ENCODE measurements around the gene NT5C1A.

Gene NT5C1A

GRCh38 chr1:39657923-39658485, 13.9 kb downstream of the NT5C1A start:
- peak; percentile 57 for DNase-seq

- DNase-seq = no peak
Observed at GRCh38 chr1:39657402-39657801, 14.5 kb downstream of the NT5C1A start.

DNA sequence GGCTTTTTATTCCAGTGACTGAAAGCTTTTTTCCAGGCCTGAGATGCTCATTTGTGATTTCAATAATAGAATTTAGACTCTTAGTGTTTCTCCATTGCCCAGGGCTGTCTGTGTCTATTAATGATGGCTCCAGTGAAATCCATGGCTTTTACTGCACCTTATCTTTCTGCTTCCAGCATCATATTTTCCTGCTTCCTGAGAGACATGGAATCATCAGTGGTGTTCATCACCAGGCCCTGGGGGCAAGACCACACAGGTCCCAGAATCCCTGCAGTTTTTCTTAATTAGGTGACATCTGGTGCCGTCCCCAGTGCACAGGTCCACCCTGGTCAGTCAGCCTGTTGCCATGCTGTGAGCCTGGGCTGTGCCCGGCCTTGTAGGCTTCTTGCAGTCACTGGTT, 15.5 kb downstream of the NT5C1A start:
- DNase-seq = no peak

DNA sequence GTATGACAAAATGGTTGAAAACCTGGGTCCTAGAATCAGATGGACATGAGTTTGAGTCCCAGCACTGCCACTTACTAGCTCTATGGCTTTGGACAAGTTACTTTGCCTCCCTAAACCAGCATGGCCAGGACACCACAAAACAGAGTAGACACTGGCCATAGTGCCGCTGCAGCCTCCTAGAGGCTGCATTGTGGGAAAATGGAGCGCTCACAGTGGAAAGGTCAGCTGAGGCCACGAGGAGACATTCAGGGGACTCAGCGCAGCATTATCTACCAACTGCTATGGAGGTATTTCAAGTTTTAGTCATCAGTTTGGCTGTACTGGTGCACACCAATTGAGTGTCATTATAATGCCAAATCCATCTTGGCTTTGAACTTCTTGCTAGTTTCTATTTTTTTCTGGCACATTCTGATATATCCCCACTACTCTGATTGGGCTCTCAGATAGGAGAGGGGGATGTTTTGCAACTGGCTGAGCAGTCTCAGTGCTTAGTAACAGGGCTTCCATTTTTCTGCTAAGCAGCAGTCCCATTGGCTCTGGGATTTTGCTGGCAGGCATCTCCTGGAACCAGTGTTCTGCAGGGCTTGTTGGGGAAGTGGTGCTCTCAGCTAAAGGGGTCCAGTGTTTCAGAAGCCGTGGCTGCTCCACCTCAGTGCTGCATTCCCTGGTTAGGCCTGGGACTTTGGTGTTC, 16.2 kb downstream of the NT5C1A start:
- no peak for DNase-seq

DNA sequence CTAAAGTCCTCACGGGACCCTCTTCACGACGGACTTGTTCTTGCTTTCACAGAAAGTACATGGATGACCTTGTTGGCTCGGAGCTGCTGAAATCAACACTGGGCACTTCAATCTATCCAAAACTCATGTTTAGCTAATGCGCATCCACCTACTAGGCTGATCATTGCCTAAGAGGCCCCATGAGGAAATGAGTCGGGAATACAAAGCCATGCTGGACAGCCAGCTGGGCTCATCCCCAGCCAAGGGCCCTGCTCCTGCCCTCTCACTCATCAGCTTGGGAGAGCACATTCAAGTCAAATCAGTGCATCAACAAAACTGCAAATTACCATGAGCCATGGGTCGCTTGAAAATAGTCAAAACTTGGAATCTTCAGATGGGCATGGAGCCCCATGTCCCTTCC, 17.6 kb downstream of the NT5C1A start:
- no peak for DNase-seq

DNA sequence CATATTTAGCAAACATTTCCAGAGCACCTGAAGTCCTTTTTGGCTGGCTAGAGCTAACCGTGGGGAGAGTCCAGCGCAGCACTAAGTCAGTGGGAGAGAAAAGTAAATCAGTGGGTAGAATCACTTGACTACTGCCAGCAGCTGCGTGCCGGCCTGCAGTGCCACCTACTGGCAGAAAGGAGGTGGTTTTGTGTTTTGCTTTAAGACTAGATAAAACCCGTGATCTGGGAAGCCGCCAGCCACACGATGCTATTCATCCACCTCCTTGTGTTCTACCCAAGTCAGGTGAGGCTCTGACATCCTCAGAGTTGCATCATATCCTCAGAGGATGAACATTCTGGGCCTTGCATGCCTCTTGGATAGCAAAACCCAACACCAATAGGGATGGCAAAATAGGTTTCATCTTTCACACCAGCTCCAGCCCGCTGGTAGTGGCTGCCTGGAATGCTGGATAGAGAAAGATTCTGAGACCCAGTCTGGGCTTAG, 18.3 kb downstream of the NT5C1A start:
- peak; percentile 67 for DNase-seq

- DNase-seq = no peak
Observed at GRCh38 chr1:39652554-39652953, 19.4 kb downstream of the NT5C1A start.

- DNase-seq = no peak
Observed at GRCh38 chr1:39652105-39652504, 19.8 kb downstream of the NT5C1A start.

DNA sequence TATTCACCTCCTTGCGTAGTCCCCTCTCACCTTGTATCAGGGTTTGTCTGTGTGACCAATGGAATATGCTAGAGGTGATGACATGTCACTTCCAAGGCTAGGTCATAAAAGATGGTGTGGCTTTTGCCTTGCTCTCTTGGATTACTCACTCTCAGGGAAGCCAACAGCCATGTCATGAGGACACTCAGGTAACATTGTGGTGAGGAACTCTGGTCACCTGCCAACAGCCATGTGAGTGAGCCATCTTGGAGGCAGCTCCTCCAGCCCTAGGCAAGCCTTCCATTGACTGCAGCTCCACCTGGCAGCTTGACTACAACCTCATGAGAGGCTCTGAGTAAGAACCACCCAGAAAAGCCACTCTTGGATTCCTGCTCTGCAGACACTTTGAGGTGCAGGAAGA, 21.5 kb downstream of the NT5C1A start:
- no peak for DNase-seq

GRCh38 chr1:39649636-39650185, 22.2 kb downstream of the NT5C1A start:
- DNase-seq = no peak

DNA sequence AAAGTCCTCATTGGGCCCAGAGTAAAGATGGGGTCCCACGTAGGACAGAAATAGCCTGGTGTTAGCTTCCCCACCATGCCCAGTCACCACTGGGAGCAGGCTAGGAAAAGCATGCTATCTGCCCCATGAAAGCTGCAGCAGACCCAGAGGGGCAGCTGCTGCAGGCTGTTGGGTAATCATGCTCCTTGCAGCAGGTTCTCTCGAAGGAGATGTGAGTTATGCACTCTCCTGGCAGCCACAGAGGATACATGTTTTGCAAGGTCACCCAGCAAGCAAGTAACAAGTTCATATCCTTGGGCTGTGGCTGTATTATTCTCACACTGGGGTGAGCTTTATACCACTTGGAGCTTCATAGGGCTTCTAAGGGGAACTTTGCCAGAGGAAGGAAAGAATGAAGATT, 23.4 kb downstream of the NT5C1A start:
- no peak for DNase-seq

DNA sequence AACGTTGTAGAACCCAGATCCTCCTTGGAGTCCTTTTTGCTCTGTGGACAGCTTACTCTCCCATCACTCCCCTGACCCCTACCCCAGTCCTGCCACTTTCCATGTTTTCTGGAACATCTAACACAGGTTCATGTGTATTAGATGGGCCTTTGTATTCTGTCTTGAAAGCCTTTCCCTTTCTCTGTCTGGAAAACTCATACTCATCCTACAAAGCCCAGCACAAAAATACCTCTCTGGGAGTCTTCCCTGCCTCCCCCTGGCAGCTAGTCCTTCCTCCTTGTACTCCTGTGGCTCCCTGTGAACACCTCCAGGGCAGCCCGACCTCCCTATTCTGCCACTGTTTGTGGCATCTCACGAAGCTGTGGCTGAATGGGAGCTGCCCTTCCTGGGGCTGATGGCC, 24.7 kb downstream of the NT5C1A start:
- no peak for DNase-seq

DNA sequence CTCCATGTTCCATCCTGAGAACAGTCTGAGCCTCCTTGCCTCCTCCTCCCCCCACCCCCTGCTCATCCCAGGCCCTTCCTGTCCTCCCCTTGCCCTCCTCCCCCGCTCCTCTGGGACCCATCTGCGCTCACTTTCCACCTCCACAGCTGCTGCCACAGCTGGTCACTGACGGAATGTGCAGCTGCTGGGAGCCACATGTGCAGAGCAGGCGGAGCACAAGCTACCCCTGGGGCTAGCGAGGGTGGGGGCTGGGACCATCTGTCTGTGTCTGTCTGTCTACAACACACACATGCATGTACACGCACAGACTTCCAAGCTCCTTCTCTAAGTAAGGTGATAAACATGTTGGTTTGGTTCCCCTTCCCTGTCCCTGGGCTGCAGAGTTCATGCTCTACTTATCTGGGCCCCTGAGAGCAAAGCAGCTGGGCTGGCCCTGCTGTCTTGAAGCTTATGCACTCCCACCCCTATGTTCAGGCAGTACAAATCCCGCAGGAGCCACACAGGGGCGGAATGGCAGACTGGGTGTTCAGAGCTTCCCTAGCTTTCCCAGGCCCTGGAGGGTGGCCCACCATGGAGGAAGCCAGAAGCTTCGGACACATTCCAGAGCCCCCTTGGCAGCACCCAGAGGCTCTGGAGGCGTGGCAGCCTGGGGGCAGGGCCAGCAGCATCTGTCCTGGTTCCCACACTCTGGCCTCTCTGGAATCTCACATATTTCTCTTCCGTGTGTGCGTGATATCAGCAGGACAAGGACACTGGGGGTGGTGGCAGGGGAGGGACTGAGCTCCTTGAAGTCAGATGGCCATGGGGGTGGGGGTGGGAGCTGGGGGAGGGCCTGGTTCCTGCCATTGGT, 25.4 kb downstream of the NT5C1A start:
- DNase-seq = no peak

DNA sequence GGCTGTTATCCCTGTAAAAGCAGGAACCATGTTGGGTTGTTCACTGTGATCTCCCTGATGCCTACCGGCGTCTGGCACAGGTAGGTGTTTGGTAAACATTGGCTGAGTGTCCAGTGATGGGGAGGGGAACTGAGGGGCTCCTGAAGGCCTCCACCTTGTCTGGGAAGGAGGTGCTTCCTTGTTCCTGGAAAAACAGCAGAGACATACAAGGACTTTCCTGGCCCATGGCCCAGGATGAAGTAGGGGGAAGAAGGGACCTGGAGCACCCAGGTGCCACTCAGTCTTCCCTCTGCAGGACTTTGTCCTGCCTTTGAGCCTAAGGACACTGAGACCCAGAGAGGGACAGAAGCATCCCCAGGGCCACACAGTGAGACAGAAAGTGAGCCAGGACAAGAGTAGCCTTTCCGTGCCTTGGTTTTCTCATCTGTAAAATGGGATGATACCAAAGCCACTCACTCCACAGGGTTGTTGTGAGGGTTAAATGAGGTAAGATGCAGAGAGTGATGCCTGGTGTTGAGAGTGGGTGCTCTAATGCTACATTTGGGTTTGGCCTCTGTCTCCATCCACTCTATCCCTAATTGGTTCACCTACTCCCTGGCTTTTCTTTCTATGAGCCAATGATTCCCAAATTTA, 26.4 kb downstream of the NT5C1A start:
- no peak for DNase-seq

DNA sequence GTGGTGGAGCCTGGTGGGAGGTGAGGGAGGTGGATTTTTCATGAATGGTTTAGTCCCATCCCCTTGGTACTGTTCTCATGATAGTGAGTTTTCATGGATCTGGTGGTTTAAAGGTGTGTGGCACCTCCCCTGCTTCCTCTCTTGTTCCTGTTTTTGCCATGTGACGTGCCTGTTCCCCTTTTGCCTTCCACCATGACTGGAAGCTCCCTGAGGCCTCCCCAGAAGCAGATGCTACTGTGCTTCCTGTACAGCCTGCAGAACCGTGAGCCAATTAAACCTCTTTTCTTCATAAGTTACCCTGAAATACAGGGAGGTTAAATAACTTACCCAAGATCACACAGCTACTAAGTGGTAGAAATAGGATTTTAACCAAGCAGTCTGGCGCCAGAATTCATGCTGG, 28.2 kb downstream of the NT5C1A start:
- no peak for DNase-seq

- DNase-seq = no peak
Observed at GRCh38 chr1:39642796-39643195, 29.1 kb downstream of the NT5C1A start.

- DNase-seq = no peak
Observed at GRCh38 chr1:39640861-39641260, 31.0 kb downstream of the NT5C1A start.

- peak; percentile 48 for DNase-seq
Observed at GRCh38 chr1:39639305-39640130, 32.4 kb downstream of the NT5C1A start, which contains the start of gene HEYL. TSS of gene HEYL (minus strand) at chr1:39639643. CDS start at chr1:39639625, 18 bp downstream.

DNA sequence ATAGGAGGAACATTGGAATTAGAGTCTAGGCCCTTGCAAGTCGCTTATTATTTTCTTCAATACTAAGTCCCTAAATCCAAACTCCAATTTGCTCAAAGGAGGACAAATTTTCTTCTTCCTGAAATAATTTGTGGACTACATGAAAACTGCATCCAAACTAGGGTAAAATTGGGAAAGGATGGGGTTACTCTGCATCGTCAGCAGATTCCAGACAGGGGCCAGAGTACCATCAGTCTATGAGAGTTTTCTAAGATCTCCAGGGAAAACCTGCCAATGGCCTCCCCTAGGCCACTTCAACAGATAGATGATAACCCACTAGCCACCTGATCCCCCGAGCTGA, 33.0 kb downstream of the NT5C1A start:
- DNase-seq = no peak

DNA sequence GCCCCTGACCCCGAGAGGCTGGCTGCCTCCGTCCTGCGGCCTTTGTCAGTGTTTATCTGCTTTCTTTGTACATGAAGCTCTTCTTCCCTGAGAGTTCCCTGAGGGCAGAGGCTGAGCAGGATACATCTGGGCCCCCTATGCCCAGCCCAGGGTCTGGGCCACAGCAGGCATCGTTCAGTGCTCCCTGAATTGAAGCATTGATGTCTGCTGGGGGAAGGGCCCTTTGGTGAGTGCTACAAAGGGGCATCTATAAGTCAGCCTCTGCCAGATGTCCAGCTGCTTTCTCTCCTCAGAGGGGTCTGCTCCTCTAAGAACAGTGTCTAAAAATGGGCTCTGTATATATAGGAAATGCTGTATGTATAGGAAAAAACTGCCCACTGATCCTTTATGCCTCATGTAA, 34.5 kb downstream of the NT5C1A start:
- no peak for DNase-seq

DNA sequence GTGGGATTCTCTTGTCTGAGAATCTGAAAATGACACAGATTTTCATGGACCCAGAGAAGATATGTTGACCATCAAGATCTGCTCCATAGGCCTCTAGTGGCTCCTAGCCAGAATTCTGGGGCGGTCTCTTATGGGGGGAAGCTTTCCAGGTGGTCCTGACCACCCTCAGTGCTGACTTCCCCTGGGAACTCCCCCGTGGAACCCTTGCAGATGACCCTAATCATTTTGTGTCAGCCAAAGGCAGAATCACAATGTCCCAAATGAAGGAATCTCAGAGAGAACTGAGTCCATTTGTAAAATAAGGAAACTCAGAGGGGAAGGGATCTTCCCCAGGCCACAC, 36.1 kb downstream of the NT5C1A start:
- no peak for DNase-seq

GRCh38 chr1:39635205-39635870, 36.6 kb downstream of the NT5C1A start:
- DNase-seq = no peak
